HEK293 (cell line): ENCODE results near the gene ADGRD2.

ENCODE experiments used
- BCL11A ChIP-seq: fragments of 450-650 bp; formaldehyde crosslinking; IDR thresholded peaks from 2 replicates; pipeline ENCODE4 v1.5.1; 2016; ENCODE audit warnings: low read depth, missing biosample characterization, missing genetic modification characterization
- GLIS2 ChIP-seq: fragments of 450-650 bp; formaldehyde crosslinking; IDR thresholded peaks from 2 replicates; pipeline ENCODE4 v1.5.1; 2016; ENCODE audit warnings: missing biosample characterization, missing genetic modification characterization
- HIC1 ChIP-seq: fragments of 450-650 bp; formaldehyde crosslinking; IDR thresholded peaks from 2 replicates; pipeline ENCODE4 v1.5.1; 2016; ENCODE audit warnings: missing biosample characterization, missing genetic modification characterization
- KLF16 ChIP-seq: fragments of 450-650 bp; formaldehyde crosslinking; IDR thresholded peaks from 2 replicates; pipeline ENCODE4 v1.5.1; 2017; ENCODE audit warnings: missing biosample characterization, missing genetic modification characterization
- KLF17 ChIP-seq: fragments of 450-650 bp; formaldehyde crosslinking; IDR thresholded peaks from 2 replicates; pipeline ENCODE4 v1.5.1; 2016; ENCODE audit warnings: missing biosample characterization, missing genetic modification characterization
- MZF1 ChIP-seq: fragments of 450-650 bp; formaldehyde crosslinking; IDR thresholded peaks from 2 replicates; pipeline ENCODE4 v1.5.1; 2017; ENCODE audit warnings: missing biosample characterization, missing genetic modification characterization, borderline replicate concordance
- OVOL3 ChIP-seq: fragments of 450-650 bp; formaldehyde crosslinking; IDR thresholded peaks from 2 replicates; pipeline ENCODE4 v1.5.1; 2016; ENCODE audit warnings: missing biosample characterization, missing genetic modification characterization
- REPIN1 ChIP-seq: fragments of 450-650 bp; formaldehyde crosslinking; IDR thresholded peaks from 2 replicates; pipeline ENCODE4 v1.5.1; 2017; ENCODE audit warnings: missing biosample characterization, missing genetic modification characterization, low read depth
- REST ChIP-seq: fragments of 450-650 bp; formaldehyde crosslinking; IDR thresholded peaks from 2 replicates; pipeline ENCODE4 v1.5.1; 2016; ENCODE audit warnings: missing biosample characterization, missing genetic modification characterization
- SP7 ChIP-seq: fragments of 450-650 bp; formaldehyde crosslinking; IDR thresholded peaks from 2 replicates; pipeline ENCODE4 v1.5.1; 2016; ENCODE audit warnings: missing biosample characterization, missing genetic modification characterization
- WT1 ChIP-seq: fragments of 450-650 bp; formaldehyde crosslinking; IDR thresholded peaks from 2 replicates; pipeline ENCODE4 v1.5.1; 2016; ENCODE audit warnings: missing biosample characterization, missing genetic modification characterization
- ZBTB11 ChIP-seq: fragments of 450-650 bp; formaldehyde crosslinking; conservative IDR thresholded peaks from 2 replicates; pipeline ENCODE4 v1.5.1; 2016; ENCODE audit warnings: low read depth, missing biosample characterization, missing genetic modification characterization
- ZBTB17 ChIP-seq: fragments of 450-650 bp; formaldehyde crosslinking; IDR thresholded peaks from 2 replicates; pipeline ENCODE4 v1.5.1; 2016; ENCODE audit warnings: missing biosample characterization, missing genetic modification characterization
- ZBTB26 ChIP-seq: fragments of 450-650 bp; formaldehyde crosslinking; optimal IDR thresholded peaks from 2 replicates; pipeline ENCODE3; 2016; ENCODE audit warnings: missing biosample characterization, mild to moderate bottlenecking, missing genetic modification characterization
- ZNF114 ChIP-seq: fragments of 450-650 bp; formaldehyde crosslinking; IDR thresholded peaks from 2 replicates; pipeline ENCODE4 v1.5.0; 2017; ENCODE audit warnings: missing biosample characterization, missing genetic modification characterization
- ZNF146 ChIP-seq: fragments of 450-650 bp; formaldehyde crosslinking; IDR thresholded peaks from 2 replicates; pipeline ENCODE4 v1.5.1; 2016; ENCODE audit warnings: missing biosample characterization, missing genetic modification characterization
- ZNF174 ChIP-seq: fragments of 450-650 bp; formaldehyde crosslinking; IDR thresholded peaks from 2 replicates; pipeline ENCODE4 v1.5.0; 2017; ENCODE audit warnings: missing biosample characterization, mild to moderate bottlenecking, missing genetic modification characterization
- ZNF280C ChIP-seq: fragments of 450-650 bp; formaldehyde crosslinking; IDR thresholded peaks from 2 replicates; pipeline ENCODE4 v1.5.1; 2016; ENCODE audit warnings: missing biosample characterization, missing genetic modification characterization
- ZNF416 ChIP-seq: fragments of 450-650 bp; formaldehyde crosslinking; IDR thresholded peaks from 2 replicates; pipeline ENCODE4 v1.5.1; 2016; ENCODE audit warnings: missing biosample characterization, missing genetic modification characterization
- ZNF514 ChIP-seq: fragments of 450-650 bp; formaldehyde crosslinking; IDR thresholded peaks from 2 replicates; pipeline ENCODE4 v1.5.1; 2016; ENCODE audit warnings: missing biosample characterization, missing genetic modification characterization
- ZNF548 ChIP-seq: fragments of 450-650 bp; formaldehyde crosslinking; IDR thresholded peaks from 2 replicates; pipeline ENCODE4 v1.5.1; 2016; ENCODE audit warnings: missing biosample characterization, missing genetic modification characterization
- ZNF768 ChIP-seq: fragments of 450-650 bp; formaldehyde crosslinking; IDR thresholded peaks from 2 replicates; pipeline ENCODE4 v1.5.1; 2018; ENCODE audit warnings: missing biosample characterization, mild to moderate bottlenecking, missing genetic modification characterization
- ZNF791 ChIP-seq: fragments of 450-650 bp; formaldehyde crosslinking; IDR thresholded peaks from 2 replicates; pipeline ENCODE4 v1.5.1; 2016; ENCODE audit warnings: missing biosample characterization, missing genetic modification characterization
- ZSCAN30 ChIP-seq: fragments of 450-650 bp; IDR thresholded peaks from 2 replicates; pipeline ENCODE4 v1.5.1; 2018; ENCODE audit warnings: missing biosample characterization, mild to moderate bottlenecking, missing genetic modification characterization, moderate library complexity
- ZSCAN4 ChIP-seq: fragments of 450-650 bp; formaldehyde crosslinking; IDR thresholded peaks from 2 replicates; pipeline ENCODE4 v1.5.1; 2017; ENCODE audit warnings: missing biosample characterization, missing genetic modification characterization

Gene ADGRD2

GRCh38 chr9:124415102-124415851 lies 35.0 kb upstream of the ADGRD2 start, which contains the start of gene PSMB7 (continued):
- TF ChIP-seq ZNF280C (tag by site-specific recombination) (no peak), ZNF514 (tag by site-specific recombination) (no peak), GLIS2 (tag by site-specific recombination) (no peak), ZBTB17 (tag by site-specific recombination) (no peak), ZBTB11 (tag by site-specific recombination) (peak; percentile 91), KLF16 (tag by site-specific recombination) (peak; percentile 57; the same call in 1 of the 2 replicates), REST (peak; percentile 86), OVOL3 (tag by site-specific recombination) (no peak), SP7 (tag by site-specific recombination) (peak; percentile 57; the same call in 1 of the 2 replicates), ZNF146 (tag by site-specific recombination) (no peak), ZSCAN4 (tag by site-specific recombination) (no peak), ZNF114 (tag by site-specific recombination) (no peak), BCL11A (tag by site-specific recombination) (no peak), KLF17 (tag by site-specific recombination) (0 out of 2 replicates have a peak, but pooled peaks have one; percentile 55), ZBTB26 (tag by site-specific recombination) (no peak), ZNF548 (tag by site-specific recombination) (no peak), REPIN1 (tag by site-specific recombination) (no peak), WT1 (tag by site-specific recombination) (no peak), ZNF768 (tag by site-specific recombination) (no peak), ZNF416 (no peak), ZSCAN30 (tag by site-specific recombination) (no peak), ZNF791 (tag by site-specific recombination) (no peak), ZNF174 (tag by site-specific recombination) (peak; percentile 98), HIC1 (tag by site-specific recombination) (no peak), MZF1 (no peak)
